Ascending aorta (tissue), 2 donors: ENCODE results near the gene PRDM13. TPM values are rescaled to one million over a fixed set of nuclear protein-coding genes. Genes with fewer than 3 reads are reported as not detected.

Experiments
- DNase-seq, 2 donors: peaks; one replicate each; pipeline ENCODE4 v3.0.0-alpha.2; 2019; ENCODE audit warnings: low spot score in 2 of 2
- H3K27ac ChIP-seq, 2 donors: fragments of 200-600 bp; sonication (generic); one replicate each; pipeline ENCODE4 v1.5.1; 2016 to 2017; ENCODE audit warnings: mild to moderate bottlenecking in 1 of 2
- H3K27me3 ChIP-seq: fragments of 200-600 bp; sonication (generic); one replicate; pipeline ENCODE4 v1.5.1; 2017
- H3K36me3 ChIP-seq, 2 donors: fragments of 200-600 bp; sonication (generic); one replicate each; pipeline ENCODE4 v1.5.1; 2016
- H3K4me1 ChIP-seq, 2 donors: fragments of 200-600 bp; sonication (generic); one replicate each; pipeline ENCODE4 v1.5.1; 2016 to 2017; ENCODE audit warnings: mild to moderate bottlenecking in 1 of 2
- H3K4me3 ChIP-seq, 2 donors: fragments of 200-600 bp; sonication (generic); one replicate each; pipeline ENCODE4 v1.5.1; 2016 to 2017; ENCODE audit warnings: mild to moderate bottlenecking in 1 of 2
- H3K9me3 ChIP-seq, 2 donors: fragments of 200-600 bp; sonication (generic); one replicate each; pipeline ENCODE4 v1.5.1; 2016
- intact Hi-C: fragments of 100-400 bp; cut with DNase I; formaldehyde crosslinking; loops from one replicate; pipeline ENCODE4 v1.15.1; 2023
- total RNA-seq: library from RNA; depleted of rRNA; stranded (reverse); fragments of >200 nt; gene quantifications from one replicate; pipeline ENCODE4 v1.1.0, GENCODE V29; 2016
- TF ChIP-seq, protein P1 (sequence below), 3 experiments: fragments of 200-600 bp in 2 of 3; fragments of 450-650 bp in 1 of 3; sonication (generic) in 2 of 3; IDR thresholded peaks; one replicate each; pipeline ENCODE4 v1.5.1; 2016 to 2019; ENCODE audit warnings: antibody characterized with exemption in 3 of 3, mild to moderate bottlenecking in 1 of 3, moderate library complexity in 1 of 3

Gene PRDM13
- total RNA-seq, 1 donor from 2014 or later: not detected

DNA sequence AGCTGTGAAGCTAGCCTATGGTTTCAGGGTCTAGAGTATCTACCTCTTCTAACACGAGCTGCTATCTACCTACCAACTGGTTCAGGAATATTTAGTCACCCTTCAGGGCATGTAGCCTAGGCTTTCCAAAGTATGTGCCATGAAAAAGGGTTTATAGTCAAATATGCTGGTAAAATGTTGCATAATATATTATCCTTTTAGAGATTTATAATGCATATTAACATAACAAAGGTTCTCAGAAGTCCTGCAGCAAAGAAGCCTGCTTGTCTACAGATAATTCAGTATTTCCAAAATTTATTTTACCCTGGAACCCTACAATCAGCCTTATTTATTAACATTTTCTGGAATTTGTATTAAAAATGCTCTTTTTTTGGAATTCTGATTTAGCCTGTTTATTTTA is 56.0 kb downstream of the PRDM13 start:
- TF ChIP-seq, protein P1, sequence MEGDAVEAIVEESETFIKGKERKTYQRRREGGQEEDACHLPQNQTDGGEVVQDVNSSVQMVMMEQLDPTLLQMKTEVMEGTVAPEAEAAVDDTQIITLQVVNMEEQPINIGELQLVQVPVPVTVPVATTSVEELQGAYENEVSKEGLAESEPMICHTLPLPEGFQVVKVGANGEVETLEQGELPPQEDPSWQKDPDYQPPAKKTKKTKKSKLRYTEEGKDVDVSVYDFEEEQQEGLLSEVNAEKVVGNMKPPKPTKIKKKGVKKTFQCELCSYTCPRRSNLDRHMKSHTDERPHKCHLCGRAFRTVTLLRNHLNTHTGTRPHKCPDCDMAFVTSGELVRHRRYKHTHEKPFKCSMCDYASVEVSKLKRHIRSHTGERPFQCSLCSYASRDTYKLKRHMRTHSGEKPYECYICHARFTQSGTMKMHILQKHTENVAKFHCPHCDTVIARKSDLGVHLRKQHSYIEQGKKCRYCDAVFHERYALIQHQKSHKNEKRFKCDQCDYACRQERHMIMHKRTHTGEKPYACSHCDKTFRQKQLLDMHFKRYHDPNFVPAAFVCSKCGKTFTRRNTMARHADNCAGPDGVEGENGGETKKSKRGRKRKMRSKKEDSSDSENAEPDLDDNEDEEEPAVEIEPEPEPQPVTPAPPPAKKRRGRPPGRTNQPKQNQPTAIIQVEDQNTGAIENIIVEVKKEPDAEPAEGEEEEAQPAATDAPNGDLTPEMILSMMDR (IDR thresholded peaks at IDR 0.05): no peak
- Histone ChIP-seq H3K27ac (no peak overlapping the region), H3K9me3 (no peaks in the 10 kb centered on the region), H3K4me3 (no peak overlapping the region), H3K27me3 (no peaks in the 10 kb centered on the region), H3K4me1 (no peaks in the 10 kb centered on the region), H3K36me3 (no peaks in the 10 kb centered on the region)
- intact Hi-C loops: no loop called here
- no peak for DNase-seq

Other genes with a start within 250 kb of the PRDM13 start
- 1.7 TPM for gene COQ3, start 212.6 kb upstream of the PRDM13 start, total RNA-seq
- 60.2 TPM for gene PNISR, start 181.5 kb upstream of the PRDM13 start, total RNA-seq
- gene USP45, start 91.4 kb upstream of the PRDM13 start, total RNA-seq: 6.0 TPM
- 29.9 TPM for gene CCNC, start 38.2 kb upstream of the PRDM13 start, total RNA-seq